Upper lobe of left lung (tissue), 4 donors: ENCODE measurements around the gene GPR18.

ENCODE experiments used
- CTCF ChIP-seq, 6 experiments: fragments of 450-650 bp in 4 of 6; fragments of 200-600 bp in 2 of 6; sonication (generic) in 2 of 6; IDR thresholded peaks; one replicate each; pipeline ENCODE4 v1.5.1; 2016 to 2019; ENCODE audit warnings: antibody characterized with exemption in 6 of 6
- POLR2A ChIP-seq, 4 donors: fragments of 450-650 bp; IDR thresholded peaks; one replicate each; pipeline ENCODE4 v1.5.1; 2016 to 2017; ENCODE audit warnings: antibody characterized with exemption in 4 of 4, mild to moderate bottlenecking in 2 of 4
- POLR2AphosphoS5 ChIP-seq, 2 donors: sonication (generic); formaldehyde crosslinking; IDR thresholded peaks; one replicate each; pipeline ENCODE4 v1.5.1; 2017; ENCODE audit warnings: antibody characterized with exemption in 2 of 2

GRCh38 chr13:99263126-99263785 is 5.1 kb upstream of the GPR18 start:
- TF ChIP-seq CTCF (IDR thresholded peaks at IDR 0.05) (no peak), POLR2A (IDR thresholded peaks at IDR 0.05) (no peak), POLR2AphosphoS5 (IDR thresholded peaks at IDR 0.05) (no peak)
